Endothelial cell of umbilical vein (primary cell): ENCODE measurements around the gene PRRG2. TPM values are rescaled to one million over a fixed set of nuclear protein-coding genes. Genes with fewer than 3 reads are reported as not detected.

Experiments used
- BruUV-seq: library from RNA; stranded (reverse); fragments of 400-500 nt; replicated peaks from 2 replicates; lab custom pipeline; 2021; lab: Mats Ljungman, UMichigan
- CTCF ChIA-PET: fragments of 300-600, 350-600 bp; sonication (Branson Sonifier 250); formaldehyde crosslinking; loops from one replicate; lab custom pipeline; 2021; ENCODE audit warnings: antibody characterized with exemption, inconsistent platforms; lab: Charles Lee
- POLR2A ChIA-PET: fragments of 300-600, 350-600 bp; sonication (Branson Sonifier 250); formaldehyde crosslinking; loops from one replicate; lab custom pipeline; 2021; ENCODE audit warnings: antibody characterized with exemption, inconsistent platforms; lab: Charles Lee
- DNase-seq: peaks from one replicate; pipeline ENCODE4 v3.0.0-alpha.2; 2011; ENCODE audit warnings: low read depth, low spot score
- FAIRE-seq: peaks from 2 replicates; lab custom pipeline; 2011; peaks lifted over from hg19 to GRCh38; lab: Jason Lieb, UNC
- H2AFZ ChIP-seq: 2 replicates; pipeline ENCODE4 v1.6.0; 2012; ENCODE audit warnings: low read depth, low read length, control low read depth, inconsistent platforms
- H3K27ac ChIP-seq: 2 replicates; pipeline ENCODE4 v1.5.1; 2011; ENCODE audit warnings: low read depth, mild to moderate bottlenecking, control low read depth, low read length, moderate library complexity; ENCODE audit not compliant: insufficient read depth
- H3K27me3 ChIP-seq, 2 experiments: 2 replicates each; pipeline versions ENCODE4 v1.6.0 to v1.6.1; 2011; ENCODE audit warnings: low read length in 2 of 2, mixed read lengths in 1 of 2; ENCODE audit not compliant: control insufficient read depth in 2 of 2, insufficient read depth in 2 of 2
- H3K36me3 ChIP-seq, 2 experiments: 2 replicates in 1 of 2; 3 replicates in 1 of 2; pipeline ENCODE4 v1.5.1; 2011; ENCODE audit warnings: low read length in 2 of 2, mild to moderate bottlenecking in 1 of 2, moderate library complexity in 1 of 2; ENCODE audit not compliant: control insufficient read depth in 2 of 2, insufficient read depth in 2 of 2; ENCODE audit errors: extremely low read depth in 1 of 2
- H3K4me1 ChIP-seq: 3 replicates; pipeline ENCODE4 v1.5.1; 2011; ENCODE audit warnings: mild to moderate bottlenecking, low read length; ENCODE audit not compliant: control insufficient read depth, insufficient read depth; ENCODE audit errors: extremely low read depth
- H3K4me2 ChIP-seq: 2 replicates; pipeline ENCODE4 v1.6.1; 2011; ENCODE audit warnings: low read length, control low read depth, mixed read lengths; ENCODE audit not compliant: insufficient read depth
- H3K4me3 ChIP-seq, 3 experiments: fragments of 200-600 bp in 1 of 3; sonication (generic), shearing (Covaris generic) in 1 of 3; replicated peaks in 1 of 3; 2 replicates each; pipeline ENCODE4 v1.5.1; 2011 to 2016; ENCODE audit warnings: control low read depth in 3 of 3, low read length in 3 of 3, mild to moderate bottlenecking in 2 of 3, inconsistent platforms in 1 of 3, low read depth in 1 of 3, moderate library complexity in 1 of 3; ENCODE audit not compliant: insufficient read depth in 1 of 3
- H3K79me2 ChIP-seq: 2 replicates; pipeline ENCODE4 v1.6.0; 2012; ENCODE audit warnings: low read length, inconsistent platforms; ENCODE audit not compliant: control insufficient read depth, insufficient read depth
- H3K9ac ChIP-seq: replicated peaks from 2 replicates; pipeline ENCODE3; 2011; ENCODE audit warnings: low read length, control low read depth; ENCODE audit not compliant: insufficient read depth; ENCODE audit errors: extremely low read depth
- H3K9me1 ChIP-seq: replicated peaks from 3 replicates; pipeline ENCODE4 v1.6.0; 2011; ENCODE audit warnings: mild to moderate bottlenecking, low read length; ENCODE audit not compliant: control insufficient read depth, insufficient read depth; ENCODE audit errors: extremely low read depth
- H3K9me3 ChIP-seq: replicated peaks from 2 replicates; pipeline ENCODE4 v1.5.1; 2012; ENCODE audit warnings: low read length, inconsistent platforms; ENCODE audit not compliant: control insufficient read depth, insufficient read depth
- H4K20me1 ChIP-seq: replicated peaks from 2 replicates; pipeline ENCODE3; 2011; ENCODE audit warnings: mild to moderate bottlenecking, low read length; ENCODE audit not compliant: control insufficient read depth, insufficient read depth; ENCODE audit errors: extremely low read depth
- CTCF ChIP-seq, 2 donors: IDR thresholded peaks; 1 replicate in 1 of 2; 2 replicates in 1 of 2; pipeline ENCODE4 v1.5.1; 2011; ENCODE audit warnings: low read length in 2 of 2, mild to moderate bottlenecking in 2 of 2, moderate library complexity in 2 of 2, control low read depth in 1 of 2, inconsistent platforms in 1 of 2, low read depth in 1 of 2; ENCODE audit not compliant: insufficient read depth in 1 of 2; ENCODE audit errors: extremely low read depth in 1 of 2
- EZH2 ChIP-seq: IDR thresholded peaks from 2 replicates; pipeline ENCODE4 v1.6.1; 2012; ENCODE audit warnings: borderline replicate concordance, low read depth, mild to moderate bottlenecking, moderate library complexity, low read length, inconsistent platforms; ENCODE audit not compliant: severe bottlenecking
- FOS ChIP-seq: IDR thresholded peaks from 2 replicates; pipeline ENCODE4 v1.6.1; 2011; ENCODE audit warnings: mild to moderate bottlenecking, low read length, moderate library complexity, borderline replicate concordance; ENCODE audit not compliant: insufficient read depth
- GATA2 ChIP-seq: IDR thresholded peaks from 2 replicates; pipeline ENCODE4 v1.7.0; 2011; ENCODE audit warnings: low read depth, mild to moderate bottlenecking, moderate library complexity, mixed read lengths, low read length; ENCODE audit not compliant: insufficient read length, insufficient read depth
- JUN ChIP-seq: IDR thresholded peaks from 2 replicates; pipeline ENCODE4 v1.6.1; 2011; ENCODE audit warnings: borderline replicate concordance, low read depth; ENCODE audit not compliant: insufficient read length, insufficient read depth
- MYC ChIP-seq: IDR thresholded peaks from one replicate; pipeline ENCODE4 v1.6.1; 2011; ENCODE audit warnings: mild to moderate bottlenecking, low read depth, low read length
- POLR2A ChIP-seq: IDR thresholded peaks from 2 replicates; pipeline ENCODE4 v1.6.1; 2012; ENCODE audit warnings: low read depth, mild to moderate bottlenecking, control low read depth, low read length
- POLR2AphosphoS5 ChIP-seq: IDR thresholded peaks from 2 replicates; pipeline ENCODE4 v1.6.1; 2012; ENCODE audit warnings: low read depth, mild to moderate bottlenecking, control low read depth, low read length, moderate library complexity; ENCODE audit not compliant: insufficient read depth
- dilution Hi-C: fragments of 300-500 bp; cut with MboI; formaldehyde crosslinking; loops from one replicate; pipeline ENCODE4 v1.15.0; 2019; ENCODE audit warnings: low sequenced_read_pairs; ENCODE audit not compliant: extremely low pct_ligation_motif_present
- intact Hi-C: fragments of 100-400 bp; cut with micrococcal nuclease; formaldehyde crosslinking; loops from one replicate; pipeline ENCODE4 v1.10.0; 2022
- polyA plus RNA-seq, 4 experiments: library from polyadenylated mRNA; depleted of rRNA in 3 of 4; stranded (reverse) in 3 of 4; unstranded in 1 of 4; fragments of >200 nt; gene quantifications; 2 replicates each; pipeline versions ENCODE4 v1.2.1 to v1.2.3, GENCODE V29; 2011 to 2012; ENCODE audit warnings: missing spikeins in 1 of 4
- total RNA-seq: library from RNA; stranded (reverse); gene quantifications from 2 replicates; pipeline ENCODE4 v1.2.3, GENCODE V29; 2021
- TF ChIP-seq, protein P1 (sequence below): IDR thresholded peaks from 2 replicates; pipeline ENCODE4 v1.6.1; 2011; ENCODE audit not compliant: insufficient read depth, insufficient read length

Gene PRRG2
- total and polyA plus RNA-seq, 2 donors (not counting 3 experiments of a cell fraction or from before 2014, with no cell fraction given): 2.6 to 2.9 TPM

- intact Hi-C loops (loop anchor here (1.0 kb wide), 1 partner anchor 27 kb away; the partner anchor contains the start of gene RRAS), dilution Hi-C loops (no loop called here)
- Histone ChIP-seq H3K36me3 (peaks cover 0 to 20% of the 10 kb centered on the region in 2 experiments), H3K9me1 (no peaks in the 10 kb centered on the region), H3K4me3 (no peak overlapping the region), H4K20me1 (no peaks in the 10 kb centered on the region), H2AFZ (no peak overlapping the region), H3K27ac (peak overlapping the region; percentile 71), H3K27me3 (no peaks in the 10 kb centered on the region), H3K4me1 (peaks cover 23% of the 10 kb centered on the region), H3K9me3 (no peaks in the 10 kb centered on the region), H3K9ac (peak overlapping the region; percentile 16), H3K79me2 (peaks cover 37% of the 10 kb centered on the region), H3K4me2 (peak overlapping the region; percentile 53)
- TF ChIP-seq JUN (peak; percentile 44), MYC (no peak)
- TF ChIP-seq, protein P1, sequence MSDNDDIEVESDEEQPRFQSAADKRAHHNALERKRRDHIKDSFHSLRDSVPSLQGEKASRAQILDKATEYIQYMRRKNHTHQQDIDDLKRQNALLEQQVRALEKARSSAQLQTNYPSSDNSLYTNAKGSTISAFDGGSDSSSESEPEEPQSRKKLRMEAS: peak; percentile 38
- ChIA-PET CTCF (no interaction called here), POLR2A (interaction anchor here (0.7 kb wide), 1 partner anchor 58 kb away, joined by 6 read pairs; no protein-coding TSS in a partner anchor)
- peak; percentile 53 for DNase-seq
- TSS peak; percentile 29 for BruUV-seq
- peak; percentile 69 for FAIRE-seq
Measured at GRCh38 chr19:49613374-49613773, 32.3 kb downstream of the PRRG2 start.

GRCh38 chr19:49614096-49614833 is 33.1 kb downstream of the PRRG2 start:
- Histone ChIP-seq H3K9me1 (no peaks in the 10 kb centered on the region), H2AFZ (no peak overlapping the region), H4K20me1 (no peaks in the 10 kb centered on the region), H3K9me3 (no peaks in the 10 kb centered on the region), H3K36me3 (peaks cover 0 to 21% of the 10 kb centered on the region in 2 experiments), H3K9ac (peak overlapping the region; percentile 3), H3K27ac (peak overlapping the region; percentile 71), H3K4me2 (peak overlapping the region; percentile 3), H3K79me2 (peaks cover 31% of the 10 kb centered on the region), H3K4me1 (peaks cover 23% of the 10 kb centered on the region), H3K4me3 (no peak overlapping the region), H3K27me3 (no peaks in the 10 kb centered on the region)
- peak; percentile 99 for FAIRE-seq
- TF ChIP-seq POLR2A (no peak), POLR2AphosphoS5 (peak; percentile 76), FOS (peak; percentile 95), GATA2 (no peak), EZH2 (no peak), CTCF (IDR thresholded peaks at IDR 0.05; ENCODE audit: extremely low read depth in 1 of 2, insufficient read depth in 1 of 2, low read depth in 1 of 2, low read length in 2 of 2) (peak in 1 of 2 donors; percentile 13), JUN (peak; percentile 81), MYC (no peak)
- TF ChIP-seq, protein P1: no peak
- BruUV-seq: no TSS peak
- ChIA-PET CTCF (interaction anchor here (0.9 to 1.3 kb wide), 2 partner anchors 26 to 34 kb away, joined by 3 to 4 read pairs; partner anchors contain the start of genes NOSIP and RRAS), POLR2A (no interaction called here)
- dilution Hi-C loops (no loop called here), intact Hi-C loops (loop anchor here (1.0 to 2.0 kb wide), 2 partner anchors 21 to 63 kb away; partner anchors contain the start of gene PRMT1)
- peak; percentile 94 for DNase-seq
